Measurements from ENCODE around the gene CREG2.

DNA sequence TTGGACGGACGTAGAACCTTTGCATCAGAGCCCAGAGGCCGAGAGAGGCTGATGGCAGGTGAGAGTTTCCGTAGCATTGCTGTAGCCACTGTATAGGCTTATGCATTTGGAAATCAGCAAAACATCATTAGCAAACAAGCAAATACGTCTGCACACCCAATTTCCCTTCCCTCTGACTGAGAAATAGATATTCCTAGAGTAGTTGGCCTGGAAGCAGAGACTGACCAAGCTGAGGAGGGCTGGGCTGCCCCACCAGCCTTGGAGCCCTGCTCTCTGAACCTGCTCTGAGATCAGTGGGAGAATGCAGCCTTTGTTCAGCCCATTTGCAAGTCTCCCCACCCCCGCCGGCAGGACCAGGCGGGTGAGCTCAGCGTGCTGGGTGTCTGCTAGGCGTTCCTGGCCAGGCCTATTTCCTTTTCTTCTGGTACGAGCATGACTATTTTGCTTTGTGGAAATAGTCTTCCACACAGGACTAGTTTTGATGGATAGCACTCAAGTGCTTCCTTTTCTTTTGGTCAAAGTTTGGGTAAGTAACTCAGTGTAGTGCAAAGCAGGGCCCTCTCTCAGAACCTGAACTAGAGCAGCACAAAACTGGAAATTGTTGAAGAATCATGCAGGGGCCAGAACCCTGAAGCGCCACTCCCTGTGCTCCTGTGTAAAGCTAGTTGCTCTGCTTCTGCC, 56.9 kb downstream of the CREG2 start:
- TF ChIP-seq, protein P1, sequence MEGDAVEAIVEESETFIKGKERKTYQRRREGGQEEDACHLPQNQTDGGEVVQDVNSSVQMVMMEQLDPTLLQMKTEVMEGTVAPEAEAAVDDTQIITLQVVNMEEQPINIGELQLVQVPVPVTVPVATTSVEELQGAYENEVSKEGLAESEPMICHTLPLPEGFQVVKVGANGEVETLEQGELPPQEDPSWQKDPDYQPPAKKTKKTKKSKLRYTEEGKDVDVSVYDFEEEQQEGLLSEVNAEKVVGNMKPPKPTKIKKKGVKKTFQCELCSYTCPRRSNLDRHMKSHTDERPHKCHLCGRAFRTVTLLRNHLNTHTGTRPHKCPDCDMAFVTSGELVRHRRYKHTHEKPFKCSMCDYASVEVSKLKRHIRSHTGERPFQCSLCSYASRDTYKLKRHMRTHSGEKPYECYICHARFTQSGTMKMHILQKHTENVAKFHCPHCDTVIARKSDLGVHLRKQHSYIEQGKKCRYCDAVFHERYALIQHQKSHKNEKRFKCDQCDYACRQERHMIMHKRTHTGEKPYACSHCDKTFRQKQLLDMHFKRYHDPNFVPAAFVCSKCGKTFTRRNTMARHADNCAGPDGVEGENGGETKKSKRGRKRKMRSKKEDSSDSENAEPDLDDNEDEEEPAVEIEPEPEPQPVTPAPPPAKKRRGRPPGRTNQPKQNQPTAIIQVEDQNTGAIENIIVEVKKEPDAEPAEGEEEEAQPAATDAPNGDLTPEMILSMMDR (IDR thresholded peaks at IDR 0.05): no peak
- no peak for TF ChIP-seq POLR2AphosphoS5 (IDR thresholded peaks at IDR 0.05; ENCODE audit: low read depth, low read length)
